H9 (cell line): Measurements from ENCODE around the gene FAM13A. TPM values are rescaled to one million over a fixed set of nuclear protein-coding genes. Genes with fewer than 3 reads are reported as not detected.

Source experiments
- DNase-seq: peaks from one replicate; pipeline ENCODE4 v3.0.0-alpha.2; 2017
- H2AFZ ChIP-seq: one replicate; pipeline ENCODE4 v1.6.1; 2013; ENCODE audit warnings: mild to moderate bottlenecking, low read length, control low read depth, moderate library complexity
- H2AK5ac ChIP-seq: 2 replicates; pipeline ENCODE4 v1.6.1; 2013; ENCODE audit warnings: low read length, control low read depth, mixed read lengths; ENCODE audit not compliant: insufficient read length
- H2BK120ac ChIP-seq: one replicate; pipeline ENCODE4 v1.6.1; 2013; ENCODE audit warnings: low read depth, mild to moderate bottlenecking, low read length, control low read depth, inconsistent platforms; ENCODE audit not compliant: poor library complexity, severe bottlenecking
- H2BK12ac ChIP-seq: 2 replicates; pipeline ENCODE4 v1.6.1; 2013; ENCODE audit warnings: low read length, control low read depth, mixed read lengths, low read depth; ENCODE audit not compliant: insufficient read length
- H2BK15ac ChIP-seq: 2 replicates; pipeline ENCODE4 v1.6.1; 2013; ENCODE audit warnings: low read depth, low read length, control low read depth
- H2BK20ac ChIP-seq: one replicate; pipeline ENCODE4 v1.6.1; 2013; ENCODE audit warnings: low read depth, mild to moderate bottlenecking, low read length, control low read depth, inconsistent platforms; ENCODE audit not compliant: poor library complexity, severe bottlenecking
- H2BK5ac ChIP-seq: 2 replicates; pipeline ENCODE4 v1.6.1; 2013; ENCODE audit warnings: low read length, control low read depth, mixed read lengths; ENCODE audit not compliant: insufficient read length
- H3K14ac ChIP-seq: 2 replicates; pipeline ENCODE4 v1.6.1; 2013; ENCODE audit warnings: low read length, control low read depth; ENCODE audit not compliant: insufficient read depth
- H3K18ac ChIP-seq: 2 replicates; pipeline ENCODE4 v1.6.1; 2013; ENCODE audit warnings: low read depth, mild to moderate bottlenecking, mixed read lengths, low read length, control low read depth; ENCODE audit not compliant: insufficient read length
- H3K23ac ChIP-seq: 2 replicates; pipeline ENCODE4 v1.6.1; 2013; ENCODE audit warnings: low read length, control low read depth, mixed read lengths, low read depth; ENCODE audit not compliant: insufficient read length
- H3K23me2 ChIP-seq: 2 replicates; pipeline ENCODE4 v1.6.1; 2013; ENCODE audit warnings: low read depth, mild to moderate bottlenecking, mixed read lengths, low read length, control low read depth; ENCODE audit not compliant: insufficient read length, poor library complexity, severe bottlenecking
- H3K27ac ChIP-seq: 2 replicates; pipeline ENCODE4 v1.5.1; 2013; ENCODE audit warnings: low read length, control low read depth, mixed read lengths, low read depth; ENCODE audit not compliant: insufficient read length
- H3K27me3 ChIP-seq: 2 replicates; pipeline ENCODE4 v1.6.1; 2013; ENCODE audit warnings: low read length, control low read depth, inconsistent platforms; ENCODE audit not compliant: insufficient read depth
- H3K4ac ChIP-seq: 2 replicates; pipeline ENCODE4 v1.6.1; 2013; ENCODE audit warnings: low read depth, mild to moderate bottlenecking, control low read depth, inconsistent platforms, low read length, moderate library complexity
- H3K4me1 ChIP-seq: 2 replicates; pipeline ENCODE4 v1.6.1; 2013; ENCODE audit warnings: low read length, control low read depth, inconsistent platforms; ENCODE audit not compliant: insufficient read depth
- H3K4me2 ChIP-seq: 2 replicates; pipeline ENCODE4 v1.6.1; 2013; ENCODE audit warnings: low read length, control low read depth, mixed read lengths; ENCODE audit not compliant: insufficient read length, insufficient read depth
- H3K56ac ChIP-seq: 2 replicates; pipeline ENCODE4 v1.6.1; 2013; ENCODE audit warnings: low read depth, mild to moderate bottlenecking, mixed read lengths, low read length, control low read depth; ENCODE audit not compliant: insufficient read length
- H3K79me1 ChIP-seq: 2 replicates; pipeline ENCODE4 v1.6.1; 2013; ENCODE audit warnings: low read depth, mild to moderate bottlenecking, moderate library complexity, low read length, control low read depth, inconsistent platforms; ENCODE audit not compliant: insufficient read depth, poor library complexity, severe bottlenecking
- H3K79me2 ChIP-seq: 2 replicates; pipeline ENCODE4 v1.6.1; 2013; ENCODE audit warnings: low read length, control low read depth, inconsistent platforms; ENCODE audit not compliant: insufficient read depth
- H3K9ac ChIP-seq: 2 replicates; pipeline ENCODE4 v1.6.1; 2013; ENCODE audit warnings: low read length, control low read depth, mixed read lengths; ENCODE audit not compliant: insufficient read length; ENCODE audit errors: extremely low read depth
- H3K9me3 ChIP-seq: one replicate; pipeline ENCODE4 v1.6.1; 2013; ENCODE audit warnings: low read depth, low read length, inconsistent platforms; ENCODE audit not compliant: control insufficient read depth
- H3T11ph ChIP-seq: one replicate; pipeline ENCODE4 v1.6.1; 2013; ENCODE audit warnings: mild to moderate bottlenecking, low read length, control low read depth, inconsistent platforms
- H4K20me1 ChIP-seq: one replicate; pipeline ENCODE4 v1.6.1; 2013; ENCODE audit not compliant: control insufficient read depth, insufficient read length, insufficient read depth
- H4K5ac ChIP-seq: 2 replicates; pipeline ENCODE4 v1.6.1; 2013; ENCODE audit warnings: low read depth, mild to moderate bottlenecking, mixed read lengths, low read length, control low read depth; ENCODE audit not compliant: insufficient read length
- H4K8ac ChIP-seq: replicated peaks from 2 replicates; pipeline ENCODE4 v1.6.1; 2013; ENCODE audit warnings: low read length, control low read depth, mixed read lengths, low read depth; ENCODE audit not compliant: insufficient read length
- H4K91ac ChIP-seq: 2 replicates; pipeline ENCODE4 v1.6.1; 2013; ENCODE audit warnings: low read depth, mild to moderate bottlenecking, moderate library complexity, mixed read lengths, low read length, control low read depth; ENCODE audit not compliant: insufficient read length
- H3K27ac Mint-ChIP-seq, 3 experiments: 2 replicates in 2 of 3; 3 replicates in 1 of 3; pipeline ENCODE4 v1.8.0; 2020 to 2021; ENCODE audit warnings: mixed read lengths in 3 of 3, mild to moderate bottlenecking in 1 of 3, moderate library complexity in 1 of 3
- H3K27me3 Mint-ChIP-seq: 2 replicates; pipeline ENCODE4 v1.8.0; 2021; ENCODE audit warnings: low read depth, mild to moderate bottlenecking, moderate library complexity, mixed read lengths
- H3K36me3 Mint-ChIP-seq, 3 experiments: 2 replicates in 2 of 3; 3 replicates in 1 of 3; pipeline ENCODE4 v1.8.0; 2020 to 2021; ENCODE audit warnings: low read depth in 3 of 3, mixed read lengths in 3 of 3; ENCODE audit not compliant: insufficient read depth in 1 of 3
- H3K4me1 Mint-ChIP-seq, 2 experiments: 2 replicates each; pipeline ENCODE4 v1.8.0; 2020; ENCODE audit warnings: mixed read lengths in 2 of 2
- H3K4me3 Mint-ChIP-seq, 2 experiments: 2 replicates in 1 of 2; 3 replicates in 1 of 2; pipeline ENCODE4 v1.8.0; 2020 to 2021; ENCODE audit warnings: mild to moderate bottlenecking in 2 of 2, mixed read lengths in 2 of 2, moderate library complexity in 1 of 2
- H3K9me3 Mint-ChIP-seq, 2 experiments: 2 replicates in 1 of 2; 3 replicates in 1 of 2; pipeline ENCODE4 v1.8.0; 2020; ENCODE audit warnings: mild to moderate bottlenecking in 2 of 2, mixed read lengths in 2 of 2, moderate library complexity in 1 of 2
- WGBS: extraction: QIAGEN DNeasy Blood & Tissue Kit; methylation state at CpG from one replicate; pipeline ENCODE4 v1.1.7; 2013; ENCODE audit warnings: missing lambda C conversion rate, low lambda C conversion rate, mixed read lengths; ENCODE audit not compliant: insufficient read length; ENCODE audit errors: extremely low coverage; 5-methylcytosine and 5-hydroxymethylcytosine counted together
- total RNA-seq: library from RNA; stranded (reverse); gene quantifications from 2 replicates; pipeline ENCODE4 v1.2.1, GENCODE V29; 2021
- TF ChIP-seq, protein P1 (sequence below): fragments of 200-600 bp; sonication (generic); conservative IDR thresholded peaks from 3 replicates; pipeline ENCODE4 v1.8.0; 2021; ENCODE audit warnings: antibody characterized with exemption, mild to moderate bottlenecking

The FAM13A gene
- total RNA-seq, 1 experiment from 2014 or later, result 12.7 TPM

DNA sequence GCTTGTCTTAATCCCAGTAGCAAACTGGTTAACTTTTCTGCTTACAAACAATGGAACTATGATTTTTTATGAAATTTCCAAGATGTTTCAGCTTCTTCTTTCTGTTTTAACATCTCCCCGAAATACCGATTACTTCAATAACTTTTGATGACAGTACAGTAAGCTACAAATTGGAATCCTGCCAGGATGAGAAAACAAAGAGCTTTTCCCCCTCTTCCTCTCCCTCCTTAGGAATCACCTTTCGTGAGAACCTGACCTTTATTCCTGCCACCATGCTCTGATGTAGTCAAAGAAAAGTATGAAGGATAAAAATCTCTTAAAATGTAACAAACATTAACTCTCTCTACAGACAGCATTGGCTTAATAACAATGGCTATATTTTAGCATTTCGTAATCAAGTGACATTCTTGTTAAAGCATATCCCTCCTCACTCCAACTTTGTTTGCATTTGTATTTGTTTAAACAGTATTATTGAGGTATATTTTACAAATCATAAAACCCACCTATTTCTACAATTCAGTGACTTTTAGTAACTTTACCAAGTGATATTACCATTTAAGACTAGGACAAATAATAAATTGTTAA is 210.7 kb downstream of the FAM13A start:
- H3K79me2 ChIP-seq, result no peaks in the 10 kb centered on the region
- H3K56ac ChIP-seq, result no peak overlapping the region
- H3K23me2 ChIP-seq, result no peaks in the 10 kb centered on the region
- H4K20me1 ChIP-seq, result no peaks in the 10 kb centered on the region
- TF ChIP-seq, protein P1, sequence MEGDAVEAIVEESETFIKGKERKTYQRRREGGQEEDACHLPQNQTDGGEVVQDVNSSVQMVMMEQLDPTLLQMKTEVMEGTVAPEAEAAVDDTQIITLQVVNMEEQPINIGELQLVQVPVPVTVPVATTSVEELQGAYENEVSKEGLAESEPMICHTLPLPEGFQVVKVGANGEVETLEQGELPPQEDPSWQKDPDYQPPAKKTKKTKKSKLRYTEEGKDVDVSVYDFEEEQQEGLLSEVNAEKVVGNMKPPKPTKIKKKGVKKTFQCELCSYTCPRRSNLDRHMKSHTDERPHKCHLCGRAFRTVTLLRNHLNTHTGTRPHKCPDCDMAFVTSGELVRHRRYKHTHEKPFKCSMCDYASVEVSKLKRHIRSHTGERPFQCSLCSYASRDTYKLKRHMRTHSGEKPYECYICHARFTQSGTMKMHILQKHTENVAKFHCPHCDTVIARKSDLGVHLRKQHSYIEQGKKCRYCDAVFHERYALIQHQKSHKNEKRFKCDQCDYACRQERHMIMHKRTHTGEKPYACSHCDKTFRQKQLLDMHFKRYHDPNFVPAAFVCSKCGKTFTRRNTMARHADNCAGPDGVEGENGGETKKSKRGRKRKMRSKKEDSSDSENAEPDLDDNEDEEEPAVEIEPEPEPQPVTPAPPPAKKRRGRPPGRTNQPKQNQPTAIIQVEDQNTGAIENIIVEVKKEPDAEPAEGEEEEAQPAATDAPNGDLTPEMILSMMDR, result no peak
- no peak overlapping the region for H2BK5ac ChIP-seq
- no peak overlapping the region for H2BK12ac ChIP-seq
- no peak overlapping the region for H2BK120ac ChIP-seq
- H4K91ac ChIP-seq, result no peak overlapping the region
- Mint-ChIP-seq H3K4me1 (peaks cover 10 to 16% of the 10 kb centered on the region in 2 experiments), H3K27me3 (no peaks in the 10 kb centered on the region), H3K27ac (peak overlapping the region in 1 of 3 experiments; percentile 11; a peak in 1 of 7 replicates), H3K4me3 (no peak overlapping the region), H3K36me3 (peaks cover 0 to 4% (median 0%) of the 10 kb centered on the region in 3 experiments; a peak in 1 of 7 replicates), H3K9me3 (no peaks in the 10 kb centered on the region)
- no peak overlapping the region for H2AK5ac ChIP-seq
- no peak overlapping the region for H4K8ac ChIP-seq
- H4K5ac ChIP-seq, result no peak overlapping the region
- WGBS, result no CpG with 5 or more reads among the region's 4 CpGs
- DNase-seq, result no peak
- no peaks in the 10 kb centered on the region for H3K79me1 ChIP-seq
- no peak overlapping the region for H3T11ph ChIP-seq
- no peaks in the 10 kb centered on the region for H3K27me3 ChIP-seq
- no peak overlapping the region for H3K4me2 ChIP-seq
- no peak overlapping the region for H3K23ac ChIP-seq
- peaks cover 2% of the 10 kb centered on the region for H3K4me1 ChIP-seq
- no peak overlapping the region for H3K18ac ChIP-seq
- H3K27ac ChIP-seq, result no peak overlapping the region
- no peaks in the 10 kb centered on the region for H3K9me3 ChIP-seq
- no peak overlapping the region for H3K9ac ChIP-seq
- no peak overlapping the region for H2BK15ac ChIP-seq
- H2BK20ac ChIP-seq, result no peak overlapping the region
- H3K4ac ChIP-seq, result no peak overlapping the region
- no peak overlapping the region for H3K14ac ChIP-seq
- no peak overlapping the region for H2AFZ ChIP-seq
